Hematopoietic multipotent progenitor cell treated with erythropoietin and hydrocortisone succinate and interleukin-3 and kit ligand, for 17 days (in vitro differentiated cells): Measurements from ENCODE around the gene KDM3A.

Experiments
- DNase-seq: peaks from one replicate; pipeline ENCODE4 v3.0.0-alpha.2; 2015; ENCODE audit warnings: low spot score

Gene KDM3A

GRCh38 chr2:86435531-86435930 is 5.6 kb upstream of the KDM3A start:
- no peak for DNase-seq

GRCh38 chr2:86436328-86436727 is 4.8 kb upstream of the KDM3A start:
- no peak for DNase-seq

DNA sequence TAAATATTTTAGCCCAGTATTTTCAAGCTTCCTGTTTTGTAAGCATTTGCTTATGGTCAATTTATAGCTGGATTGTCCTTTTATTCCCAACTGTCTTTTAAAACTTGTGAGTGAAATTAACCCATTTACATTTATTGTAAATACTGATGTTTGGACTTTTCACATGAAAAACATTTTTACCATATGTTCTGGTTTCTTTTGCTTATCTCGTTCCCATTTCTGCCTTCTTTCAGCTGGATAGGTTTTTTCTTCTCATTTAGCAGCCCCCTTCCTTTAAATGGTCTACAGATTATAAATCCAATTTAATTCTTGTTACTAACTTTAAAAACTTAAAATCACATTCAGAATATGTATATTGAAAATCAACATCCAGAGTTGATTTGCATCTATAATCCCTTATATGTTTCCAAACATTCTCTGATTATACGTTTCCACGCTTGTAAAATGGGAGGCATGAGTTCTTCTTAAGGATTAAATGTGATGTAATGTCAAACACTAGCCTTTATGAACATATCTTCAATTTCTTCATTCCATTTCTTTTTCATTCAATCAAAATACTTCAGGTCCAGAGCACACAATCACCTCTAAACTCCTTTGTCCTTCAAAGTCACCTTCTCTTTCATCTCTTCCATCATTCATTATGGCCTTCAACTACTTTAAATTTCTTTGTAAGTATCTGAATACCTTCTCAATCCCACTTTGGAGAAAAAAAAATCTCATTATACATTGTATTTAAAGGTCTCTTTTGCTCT is 1.1 kb upstream of the KDM3A start:
- no peak for DNase-seq

GRCh38 chr2:86441392-86441881 is 266 bp downstream of the KDM3A start:
- DNase-seq = no peak

DNA sequence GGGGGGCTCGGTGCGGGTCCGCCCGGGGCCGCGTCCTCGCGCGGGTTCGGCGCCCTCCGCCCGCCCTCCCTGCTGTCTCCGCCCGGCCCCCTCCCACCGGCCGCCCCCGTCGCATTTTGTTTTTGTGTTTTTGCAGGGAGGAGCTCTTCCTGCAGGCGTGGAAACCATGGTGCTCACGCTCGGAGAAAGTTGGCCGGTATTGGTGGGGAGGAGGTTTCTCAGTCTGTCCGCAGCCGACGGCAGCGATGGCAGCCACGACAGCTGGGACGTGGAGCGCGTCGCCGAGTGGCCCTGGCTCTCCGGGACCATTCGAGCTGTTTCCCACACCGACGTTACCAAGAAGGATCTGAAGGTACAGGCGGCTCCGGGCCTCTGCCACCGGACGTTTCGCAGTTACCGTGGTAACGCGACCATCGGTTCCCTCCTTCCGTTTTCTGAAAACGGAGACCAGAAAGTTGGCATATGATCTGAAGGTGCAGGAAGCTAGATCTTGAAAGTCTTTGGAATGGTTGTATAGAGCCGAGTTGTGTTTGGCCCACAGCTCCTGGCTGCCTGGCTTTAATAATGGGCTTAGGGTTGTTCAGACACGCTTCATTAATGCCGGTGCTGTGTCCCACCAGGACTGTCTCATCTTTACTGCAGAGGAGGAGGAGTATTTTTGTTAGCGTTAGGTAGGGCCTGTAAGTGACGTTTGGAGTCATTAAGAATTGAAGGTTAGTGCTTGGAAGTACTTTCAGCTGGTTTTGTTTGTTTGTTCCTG is 891 bp downstream of the KDM3A start:
- DNase-seq = peak; percentile 67

DNA sequence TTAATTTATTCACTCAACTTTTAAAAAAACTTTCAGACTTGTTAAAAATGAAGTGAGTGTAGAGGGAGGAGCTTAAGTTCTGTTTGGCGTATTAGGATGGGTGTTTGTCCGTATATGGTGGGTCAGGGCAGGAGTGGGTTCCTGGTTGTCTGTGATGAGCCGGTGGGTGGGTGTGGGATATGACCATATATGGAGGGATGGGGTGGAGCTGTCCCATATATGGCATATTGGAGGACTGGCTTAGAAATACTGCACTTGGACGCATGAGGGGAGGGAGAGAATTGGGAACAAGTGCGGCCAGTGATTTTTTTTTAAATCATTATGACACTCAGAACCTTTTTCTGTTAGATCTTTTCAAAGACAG is 1.5 kb downstream of the KDM3A start:
- peak; percentile 91 for DNase-seq

GRCh38 chr2:86443631-86444350 is 2.6 kb downstream of the KDM3A start:
- DNase-seq = no peak

DNA sequence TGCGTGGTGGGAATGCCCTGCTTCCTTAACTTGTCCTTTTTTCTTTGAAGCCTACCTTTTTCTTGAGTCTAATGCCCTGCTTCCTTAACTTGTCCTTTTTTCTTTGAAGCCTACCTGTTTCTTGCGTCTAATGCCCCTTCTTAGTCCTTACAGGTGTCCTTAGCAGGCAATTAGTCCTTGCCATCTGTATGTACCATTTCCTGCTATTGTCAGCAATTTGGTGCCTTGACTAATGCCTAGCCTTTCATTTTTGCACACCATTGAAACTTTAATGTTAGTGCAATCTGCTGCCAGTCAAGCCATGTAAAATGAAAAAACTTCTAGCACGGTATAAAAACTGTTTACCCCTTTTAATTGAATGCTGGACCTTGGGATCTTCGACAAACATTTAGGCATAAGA is 4.3 kb downstream of the KDM3A start:
- DNase-seq = no peak

- DNase-seq = no peak
Measured at GRCh38 chr2:86446060-86446459, 4.9 kb downstream of the KDM3A start.

- peak; percentile 86 for DNase-seq
Measured at GRCh38 chr2:86453836-86454235, 12.7 kb downstream of the KDM3A start.

DNA sequence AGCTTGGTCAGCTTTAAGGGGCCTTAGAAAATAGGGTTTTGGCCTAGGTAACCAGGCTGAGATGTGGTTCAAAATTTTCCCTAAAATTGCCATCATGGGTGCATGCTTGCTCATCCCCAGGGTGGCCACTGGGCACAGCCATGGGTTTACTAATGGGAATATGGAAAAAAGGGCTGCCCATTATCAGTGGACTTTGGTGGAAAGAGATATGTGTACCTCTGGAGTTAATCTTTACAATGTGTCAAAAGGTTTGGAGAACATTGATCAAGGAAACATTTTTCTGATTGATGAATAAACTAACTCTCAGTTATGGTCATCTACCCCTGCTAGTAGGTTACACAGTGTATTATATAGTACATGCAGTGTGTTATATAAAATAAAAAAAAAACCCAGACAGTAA is 13.1 kb downstream of the KDM3A start:
- no peak for DNase-seq

DNA sequence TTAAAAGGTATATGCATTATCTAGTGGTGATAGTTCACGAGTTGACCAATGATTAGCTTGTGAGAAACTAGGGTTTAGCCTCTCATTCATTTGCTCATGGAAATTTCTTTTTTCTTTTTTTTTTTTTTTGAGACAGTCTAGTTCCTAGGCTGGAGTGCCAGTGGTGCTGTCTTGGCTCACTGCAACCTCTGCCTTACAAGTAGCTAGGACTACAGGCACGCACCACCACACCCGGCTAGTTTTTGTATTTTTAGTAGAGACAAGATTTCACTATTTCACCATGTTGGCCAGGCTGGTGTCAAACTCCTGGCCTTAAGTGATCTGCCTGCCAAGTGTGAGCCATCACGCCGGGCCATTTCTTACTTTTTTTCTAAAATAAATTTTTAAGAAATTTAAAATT is 14.0 kb downstream of the KDM3A start:
- DNase-seq = no peak

- no peak for DNase-seq
Measured at GRCh38 chr2:86461042-86461743, 20.0 kb downstream of the KDM3A start.

DNA sequence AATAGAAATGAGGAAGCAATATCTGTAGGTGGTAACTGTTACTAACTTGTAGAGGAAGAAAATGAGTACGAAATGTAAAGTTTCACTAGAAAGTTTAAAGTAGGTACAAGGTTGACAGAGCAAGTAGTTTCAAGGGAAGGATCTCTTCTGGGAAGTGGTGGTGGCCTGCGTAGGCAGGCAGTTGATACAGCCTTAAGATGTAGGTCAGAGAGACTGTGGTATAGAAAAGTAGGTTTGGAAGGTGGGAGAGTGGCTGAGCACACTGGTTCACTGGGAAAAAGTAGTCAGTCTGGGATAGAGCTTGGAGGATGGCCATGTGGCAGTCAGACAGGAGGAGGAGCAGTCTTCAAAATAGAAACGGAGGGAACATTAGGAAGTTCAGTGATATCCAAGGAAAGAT is 23.5 kb downstream of the KDM3A start:
- DNase-seq = no peak

DNA sequence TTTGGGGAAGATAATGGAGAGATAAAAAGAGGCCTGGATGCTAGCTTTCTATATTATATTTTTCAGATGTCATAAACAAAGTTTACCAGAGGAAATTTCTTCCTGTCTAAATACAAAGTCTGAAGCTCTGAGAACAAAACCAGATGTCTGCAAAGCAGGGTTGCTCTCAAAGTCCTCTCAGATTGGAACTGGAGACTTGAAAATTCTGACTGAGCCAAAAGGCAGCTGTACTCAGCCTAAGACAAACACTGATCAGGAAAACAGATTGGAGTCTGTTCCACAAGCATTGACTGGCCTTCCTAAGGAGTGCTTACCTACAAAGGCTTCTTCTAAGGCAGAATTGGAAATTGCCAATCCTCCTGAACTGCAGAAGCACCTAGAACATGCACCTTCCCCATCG is 25.1 kb downstream of the KDM3A start:
- DNase-seq = no peak

- no peak for DNase-seq
Measured at GRCh38 chr2:86468162-86469033, 27.2 kb downstream of the KDM3A start.

- DNase-seq = no peak
Measured at GRCh38 chr2:86470890-86471289, 29.7 kb downstream of the KDM3A start.

GRCh38 chr2:86471637-86472036 is 30.5 kb downstream of the KDM3A start:
- no peak for DNase-seq

GRCh38 chr2:86476092-86476491 is 34.9 kb downstream of the KDM3A start:
- DNase-seq = no peak

- no peak for DNase-seq
Measured at GRCh38 chr2:86476918-86477317, 35.7 kb downstream of the KDM3A start.

DNA sequence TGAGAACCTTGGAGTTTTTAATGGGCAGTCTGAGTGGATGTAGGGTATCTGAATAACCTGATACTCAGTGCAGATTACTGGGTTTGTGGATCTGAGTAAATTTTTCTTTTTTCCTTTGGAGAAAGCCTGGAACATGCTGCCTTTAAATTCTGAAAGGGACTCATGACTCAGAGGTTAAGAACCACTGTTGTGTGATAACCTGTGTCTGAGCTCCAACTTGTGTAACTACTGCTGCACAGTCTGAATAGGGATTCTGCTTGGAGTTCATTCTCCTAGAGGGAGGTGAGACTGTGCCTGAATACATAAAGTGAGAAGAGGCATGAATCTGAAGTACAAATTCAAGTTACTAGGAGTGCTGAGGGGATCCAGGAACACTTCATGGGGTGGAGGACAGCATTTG is 36.2 kb downstream of the KDM3A start:
- no peak for DNase-seq
